Dorsolateral prefrontal cortex (tissue), 118 donors: ENCODE data around the gene ZBTB11. TPM values are rescaled to one million over a fixed set of nuclear protein-coding genes. Genes with fewer than 3 reads are reported as not detected.

Source experiments
- total RNA-seq, 120 experiments: library from RNA; stranded (reverse); gene quantifications; one replicate each; pipeline versions ENCODE4 v1.2.3 to v1.2.4, GENCODE V29; 2022

Gene ZBTB11
- total RNA-seq, 120 experiments from 2014 or later = 19.8 to 44.1 (median 29.6) TPM

Other genes starting within 250 kb of the ZBTB11 start
- gene SENP7, start 163.9 kb downstream of the ZBTB11 start, total RNA-seq = 10 to 100 TPM; 16.3 to 38.9 (median 28.5) TPM
- gene TRMT10C, start 115.3 kb downstream of the ZBTB11 start, total RNA-seq = 10 to 100 TPM in 119 of 120 experiments, 1 to 10 TPM in 1; 8.7 to 26.3 (median 18.7) TPM
- gene PCNP, start 103.0 kb downstream of the ZBTB11 start, total RNA-seq = 100 to 1,000 TPM; 121 to 220 (median 176) TPM
- 100 to 1,000 TPM; 322 to 575 (median 443) TPM for gene RPL24, start 9.6 kb upstream of the ZBTB11 start, total RNA-seq
- 10 to 100 TPM; 19.1 to 55.5 (median 35.0) TPM for gene CEP97, start 47.5 kb upstream of the ZBTB11 start, total RNA-seq
- 100 to 1,000 TPM in 1 of 120 experiments, 10 to 100 TPM in 119; 30.4 to 103 (median 51.4) TPM for gene NXPE3, start 102.1 kb upstream of the ZBTB11 start, total RNA-seq
- gene NFKBIZ, start 172.4 kb upstream of the ZBTB11 start, total RNA-seq = 10 to 100 TPM in 104 of 120 experiments, 1 to 10 TPM in 16; 4.6 to 36.6 (median 15.2) TPM